Loucy (cell line): ENCODE results near the gene RMND5A.

ENCODE experiments used
- H2AFZ ChIP-seq: fragments of 200-600 bp; sonication (generic); 2 replicates; pipeline ENCODE4 v1.6.0; 2016; ENCODE audit warnings: antibody characterized with exemption, mild to moderate bottlenecking, low read length, moderate library complexity
- H3F3A ChIP-seq: fragments of 200-600 bp; 2 replicates; pipeline ENCODE4 v1.6.0; 2016; ENCODE audit warnings: antibody characterized with exemption, low read depth, mild to moderate bottlenecking
- H3K27me3 ChIP-seq: fragments of 200-600 bp; sonication (generic); 2 replicates; pipeline ENCODE4 v1.6.1; 2014; ENCODE audit warnings: low read length, mild to moderate bottlenecking; ENCODE audit not compliant: insufficient read depth, poor library complexity, severe bottlenecking
- H3K36me3 ChIP-seq: fragments of 200-600 bp; sonication (generic); 2 replicates; pipeline ENCODE4 v1.6.1; 2016; ENCODE audit warnings: low read length; ENCODE audit not compliant: insufficient read depth
- H3K4me1 ChIP-seq: fragments of 200-600 bp; sonication (generic); 2 replicates; pipeline ENCODE4 v1.5.1; 2014; ENCODE audit warnings: low read length, mild to moderate bottlenecking; ENCODE audit not compliant: insufficient read depth, poor library complexity, severe bottlenecking
- H3K4me2 ChIP-seq: fragments of 200-600 bp; sonication (generic); 2 replicates; pipeline ENCODE4 v1.6.0; 2014; ENCODE audit warnings: antibody characterized with exemption, low read length, low read depth, mild to moderate bottlenecking; ENCODE audit not compliant: poor library complexity, severe bottlenecking
- H3K4me3 ChIP-seq: fragments of 200-600 bp; sonication (generic); 2 replicates; pipeline ENCODE4 v1.5.1; 2014; ENCODE audit warnings: low read length, mild to moderate bottlenecking, mixed read lengths; ENCODE audit not compliant: poor library complexity, severe bottlenecking
- H3K79me2 ChIP-seq: fragments of 200-600 bp; sonication (generic); 2 replicates; pipeline ENCODE4 v1.6.1; 2014; ENCODE audit warnings: low read length; ENCODE audit not compliant: insufficient read depth
- H3K9ac ChIP-seq: fragments of 200-600 bp; sonication (generic); 2 replicates; pipeline ENCODE4 v1.6.0; 2014; ENCODE audit warnings: mild to moderate bottlenecking, low read depth, low read length, moderate library complexity; ENCODE audit not compliant: poor library complexity, severe bottlenecking
- H3K9me2 ChIP-seq: fragments of 200-600 bp; sonication (generic); replicated peaks from 2 replicates; pipeline ENCODE4 v1.6.1; 2016; ENCODE audit warnings: low read depth, low read length, mixed read lengths
- H3K9me3 ChIP-seq: fragments of 200-600 bp; sonication (generic); 2 replicates; pipeline ENCODE4 v1.6.1; 2014; ENCODE audit warnings: mild to moderate bottlenecking, antibody characterized with exemption, low read length, low read depth; ENCODE audit not compliant: insufficient read depth
- H4K20me1 ChIP-seq: fragments of 200-600 bp; sonication (generic); 2 replicates; pipeline ENCODE4 v1.6.0; 2014; ENCODE audit warnings: antibody characterized with exemption, low read length, mild to moderate bottlenecking; ENCODE audit not compliant: insufficient read depth, poor library complexity, severe bottlenecking
- CTCF ChIP-seq: fragments of 200-600 bp; sonication (generic); conservative IDR thresholded peaks from 2 replicates; pipeline ENCODE4 v1.5.1; 2014; ENCODE audit warnings: mild to moderate bottlenecking, antibody characterized with exemption, low read length
- EZH2phosphoT487 ChIP-seq: fragments of 200-600 bp; IDR thresholded peaks from 2 replicates; pipeline ENCODE4 v1.6.1; 2018; ENCODE audit warnings: antibody characterized with exemption, mild to moderate bottlenecking, moderate library complexity, borderline replicate concordance

RMND5A gene

GRCh38 chr2:86673011-86673410 is 47.1 kb upstream of the RMND5A start:
- H2AFZ ChIP-seq = no peak overlapping the region
- no peaks in the 10 kb centered on the region for H3K79me2 ChIP-seq
- no peaks in the 10 kb centered on the region for H3F3A ChIP-seq
- H4K20me1 ChIP-seq = no peaks in the 10 kb centered on the region
- TF ChIP-seq EZH2phosphoT487 (no peak), CTCF (no peak)
- no peak overlapping the region for H3K4me3 ChIP-seq
- no peaks in the 10 kb centered on the region for H3K9me2 ChIP-seq
- no peaks in the 10 kb centered on the region for H3K27me3 ChIP-seq
- H3K9ac ChIP-seq = no peak overlapping the region
- H3K36me3 ChIP-seq = no peaks in the 10 kb centered on the region
- no peaks in the 10 kb centered on the region for H3K9me3 ChIP-seq
- H3K4me1 ChIP-seq = no peaks in the 10 kb centered on the region
- no peak overlapping the region for H3K4me2 ChIP-seq

- TF ChIP-seq CTCF = no peak
- no peak for TF ChIP-seq EZH2phosphoT487
- no peak overlapping the region for H3K4me2 ChIP-seq
- H3K9me2 ChIP-seq = no peaks in the 10 kb centered on the region
- no peaks in the 10 kb centered on the region for H3F3A ChIP-seq
- H3K79me2 ChIP-seq = no peaks in the 10 kb centered on the region
- H3K9me3 ChIP-seq = no peaks in the 10 kb centered on the region
- no peaks in the 10 kb centered on the region for H3K36me3 ChIP-seq
- no peak overlapping the region for H3K9ac ChIP-seq
- no peak overlapping the region for H3K4me3 ChIP-seq
- no peaks in the 10 kb centered on the region for H3K4me1 ChIP-seq
- H3K27me3 ChIP-seq = no peaks in the 10 kb centered on the region
- no peak overlapping the region for H2AFZ ChIP-seq
- no peaks in the 10 kb centered on the region for H4K20me1 ChIP-seq
These were observed 46.0 kb upstream of the RMND5A start for GRCh38 chr2:86673986-86674670.

- Histone ChIP-seq H3K9ac (no peak overlapping the region), H3K27me3 (no peaks in the 10 kb centered on the region), H3K9me3 (no peaks in the 10 kb centered on the region), H3K9me2 (no peaks in the 10 kb centered on the region), H3K36me3 (no peaks in the 10 kb centered on the region), H4K20me1 (no peaks in the 10 kb centered on the region), H2AFZ (no peak overlapping the region), H3K4me2 (no peak overlapping the region), H3K79me2 (no peaks in the 10 kb centered on the region), H3K4me1 (no peaks in the 10 kb centered on the region), H3F3A (no peaks in the 10 kb centered on the region), H3K4me3 (no peak overlapping the region)
- TF ChIP-seq EZH2phosphoT487 (no peak), CTCF (no peak)
These were observed 45.0 kb upstream of the RMND5A start for GRCh38 chr2:86675104-86675503.
